HTERT RPE-1 (cell line): Measurements from ENCODE around the gene ZNF222.

Source experiments
- in situ Hi-C: fragments of 300-500 bp; cut with MboI; formaldehyde crosslinking; loops from 4 replicates; pipeline ENCODE4 v1.14.3; 2020; ENCODE audit warnings: low sequenced_read_pairs

The ZNF222 gene

DNA sequence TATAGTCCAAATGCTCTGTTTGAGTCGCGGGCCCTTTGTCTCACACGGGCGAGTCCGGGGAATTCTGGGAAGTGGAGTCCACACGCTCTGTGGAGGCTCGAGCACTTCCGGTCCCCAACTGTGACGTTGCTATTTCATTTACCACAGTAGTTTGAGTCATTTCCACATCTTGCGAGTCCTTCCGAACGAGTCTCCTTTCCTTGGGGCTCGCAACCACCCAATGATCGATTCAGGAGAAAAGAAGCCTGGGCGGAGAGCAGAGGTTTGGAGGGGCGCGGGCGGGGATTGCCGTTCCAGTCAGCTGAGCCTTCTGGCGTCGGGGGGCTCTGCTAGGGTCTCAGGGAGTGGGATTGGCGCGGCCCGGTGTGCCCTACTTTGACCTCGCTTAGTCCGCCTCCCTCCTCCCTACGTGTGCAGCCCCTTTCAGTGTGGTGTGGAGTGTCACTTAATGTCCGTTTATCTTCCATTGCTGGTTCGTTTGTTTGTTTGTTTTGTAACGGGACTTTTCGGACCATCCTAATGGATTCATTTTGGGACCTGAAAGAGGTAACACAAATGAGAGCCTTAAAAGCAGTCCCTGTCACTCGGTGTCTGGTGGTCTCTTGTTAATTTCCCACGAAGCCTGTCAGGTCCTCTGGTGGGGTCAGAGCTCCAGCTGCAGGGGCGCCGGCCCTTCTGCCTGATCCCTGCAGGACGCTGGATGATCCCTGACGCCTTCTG lies at the start of gene ZNF222:
ZNF222 (plus strand) TSS at position 163 of the 720 bp plus-strand sequence; CDS start at position 221, 58 bp downstream.
- in situ Hi-C loops: no loop called here

DNA sequence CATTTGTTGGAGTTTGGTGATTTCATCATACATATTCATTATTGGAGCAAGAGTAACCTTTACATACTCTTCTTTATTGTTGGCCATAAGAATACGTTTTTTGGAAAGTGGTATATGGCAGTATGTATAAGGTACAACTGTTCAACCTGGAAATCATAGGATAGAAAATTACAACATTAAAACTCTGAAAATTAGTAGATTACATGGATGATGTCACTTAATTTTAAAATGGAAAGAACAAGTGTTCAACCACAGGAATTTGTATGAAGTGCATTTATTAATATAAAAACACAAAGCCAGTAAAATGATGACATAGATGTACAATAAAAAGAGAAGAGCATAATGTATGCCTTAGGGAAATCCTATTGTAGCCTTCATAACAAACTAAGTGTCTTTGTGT lies 48.4 kb upstream of the ZNF222 start:
- in situ Hi-C loops: no loop called here

GRCh38 chr19:43983544-43983911 lies 41.7 kb upstream of the ZNF222 start:
- in situ Hi-C loops: no loop called here

GRCh38 chr19:43983912-43984686 lies 41.1 kb upstream of the ZNF222 start, which contains the start of gene ZNF155:
ZNF155 (plus strand) TSS chr19:43984188; CDS start chr19:43988544, 4,356 bp downstream.
- in situ Hi-C loops: no loop called here

- in situ Hi-C loops: no loop called here
These were observed 40.5 kb upstream of the ZNF222 start for GRCh38 chr19:43984687-43985000.

DNA sequence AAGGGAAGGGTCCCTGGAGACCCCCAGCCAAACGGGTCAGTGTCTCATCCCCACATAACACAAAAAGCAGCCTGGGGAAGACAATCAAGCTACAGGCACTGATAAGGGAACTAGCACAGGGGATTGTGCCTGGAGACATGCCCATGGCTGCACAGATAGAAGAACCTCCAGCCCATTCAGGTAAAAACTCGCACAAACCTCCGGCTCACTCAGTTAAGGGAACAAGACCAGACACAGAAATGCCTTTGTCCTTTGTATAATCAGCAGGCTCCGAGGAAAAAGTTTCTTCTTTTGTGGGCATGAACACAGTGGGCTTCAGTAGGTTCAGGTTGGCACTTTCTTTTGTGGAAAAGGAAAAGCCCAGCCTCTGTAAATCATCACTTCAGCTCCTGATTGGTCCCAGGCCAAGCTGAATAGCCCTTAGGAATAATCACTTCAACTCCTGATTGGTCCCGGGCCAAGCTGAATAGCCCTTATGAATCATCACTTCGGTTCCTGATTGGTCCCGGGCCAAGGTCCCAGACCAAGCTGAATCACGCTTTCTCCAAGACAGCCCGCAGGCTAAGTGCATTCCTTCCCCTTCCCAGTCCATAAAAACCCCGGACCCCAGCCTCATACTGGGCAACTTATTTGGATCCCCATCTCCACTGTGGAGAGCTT lies 27.4 kb upstream of the ZNF222 start:
- in situ Hi-C loops: no loop called here

DNA sequence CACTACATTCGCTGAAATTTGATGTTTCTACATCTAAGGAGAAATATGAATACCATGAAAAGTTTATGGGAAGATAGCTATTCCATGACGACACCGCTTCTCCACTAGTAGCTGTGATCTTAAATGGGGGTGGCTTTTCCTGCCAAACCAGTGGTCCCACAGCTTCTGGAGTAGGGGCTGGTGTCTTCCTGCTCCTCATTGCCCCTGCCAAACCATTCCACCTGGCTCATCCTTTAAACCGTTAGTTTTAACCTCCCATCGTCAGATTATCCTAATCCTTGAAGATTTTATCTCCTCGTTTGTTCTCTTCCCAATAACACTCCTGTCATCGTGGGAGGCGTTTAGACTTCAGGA lies 23.0 kb upstream of the ZNF222 start:
- in situ Hi-C loops: no loop called here

GRCh38 chr19:44002566-44003460 lies 22.4 kb upstream of the ZNF222 start, which contains the start of gene ZNF230:
ZNF230 (plus strand) TSS chr19:44002957; CDS start chr19:44007079, 4,122 bp downstream.
- in situ Hi-C loops: no loop called here

GRCh38 chr19:44003461-44004009 lies 21.6 kb upstream of the ZNF222 start:
- in situ Hi-C loops: no loop called here

DNA sequence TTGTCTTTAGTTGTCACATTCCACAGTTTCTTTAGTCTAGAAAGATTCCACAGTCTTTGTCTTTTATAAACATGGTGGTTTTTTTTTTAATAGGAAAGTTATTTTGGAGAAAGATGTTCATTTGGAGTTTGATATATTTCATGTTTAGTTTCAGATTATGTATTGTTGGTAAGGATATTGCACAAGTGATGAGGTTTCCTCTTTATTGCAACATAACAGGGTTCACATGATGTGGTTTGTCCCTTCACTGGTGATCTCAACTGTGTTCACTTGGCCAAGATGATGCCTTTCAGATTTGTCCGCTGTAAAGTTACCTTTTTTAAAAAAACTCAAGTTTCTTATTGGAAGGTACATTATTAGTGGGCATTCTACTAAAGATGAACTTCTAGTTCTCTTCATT lies 19.2 kb upstream of the ZNF222 start:
- in situ Hi-C loops: no loop called here

GRCh38 chr19:44007473-44007872 lies 17.7 kb upstream of the ZNF222 start:
- in situ Hi-C loops: no loop called here

DNA sequence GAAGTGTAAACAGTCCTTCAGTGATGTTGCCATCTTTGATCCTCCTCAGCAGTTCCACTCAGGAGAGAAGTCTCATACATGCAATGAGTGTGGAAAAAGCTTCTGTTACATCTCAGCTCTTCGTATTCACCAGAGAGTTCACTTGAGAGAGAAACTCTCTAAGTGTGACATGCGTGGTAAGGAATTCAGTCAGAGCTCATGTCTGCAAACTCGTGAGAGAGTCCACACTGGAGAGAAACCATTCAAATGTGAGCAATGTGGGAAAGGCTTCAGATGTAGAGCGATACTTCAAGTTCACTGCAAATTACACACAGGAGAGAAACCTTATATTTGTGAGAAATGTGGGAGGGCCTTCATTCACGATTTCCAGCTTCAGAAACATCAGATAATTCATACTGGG lies 14.7 kb upstream of the ZNF222 start:
- in situ Hi-C loops: no loop called here

DNA sequence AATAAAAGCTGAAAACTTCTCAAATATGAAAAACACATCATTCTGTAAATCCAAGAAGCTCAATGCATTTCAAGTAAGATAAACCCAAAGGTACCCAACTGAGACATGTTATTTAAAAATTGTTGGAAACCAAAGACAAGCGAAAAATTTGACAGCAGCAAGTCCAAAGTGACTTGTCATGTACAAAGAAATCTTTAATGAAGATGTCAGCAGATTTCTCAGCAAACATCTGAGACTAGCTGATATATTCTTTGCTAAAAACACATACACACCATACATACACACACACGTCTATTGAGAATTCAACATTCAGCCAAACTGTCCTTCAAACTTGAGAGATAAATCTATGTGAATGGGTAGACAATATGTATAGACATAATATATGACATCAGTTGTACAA lies 5.7 kb upstream of the ZNF222 start:
- in situ Hi-C loops: no loop called here

DNA sequence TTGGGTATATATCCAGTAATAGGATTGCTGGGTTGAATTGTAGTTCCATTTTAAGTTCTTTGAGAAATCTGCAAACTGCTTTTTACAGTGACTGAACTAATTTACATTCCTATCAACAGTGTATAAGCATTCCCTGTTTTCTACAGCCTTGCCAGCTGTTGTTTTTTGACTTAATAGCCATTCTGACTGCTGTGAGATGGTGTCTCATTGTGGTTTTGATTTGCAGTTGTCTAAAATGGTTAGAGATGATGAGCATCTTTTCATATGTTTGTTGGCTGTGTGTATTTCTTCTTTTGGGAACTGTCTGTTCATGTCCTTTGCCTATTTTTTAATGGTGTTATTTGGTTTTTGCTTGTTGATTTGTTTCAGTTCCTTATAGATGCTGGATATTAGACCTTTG lies 4.0 kb upstream of the ZNF222 start:
- in situ Hi-C loops: no loop called here

- in situ Hi-C loops: no loop called here
These were observed 321 bp upstream of the ZNF222 start for GRCh38 chr19:44024900-44025216.

DNA sequence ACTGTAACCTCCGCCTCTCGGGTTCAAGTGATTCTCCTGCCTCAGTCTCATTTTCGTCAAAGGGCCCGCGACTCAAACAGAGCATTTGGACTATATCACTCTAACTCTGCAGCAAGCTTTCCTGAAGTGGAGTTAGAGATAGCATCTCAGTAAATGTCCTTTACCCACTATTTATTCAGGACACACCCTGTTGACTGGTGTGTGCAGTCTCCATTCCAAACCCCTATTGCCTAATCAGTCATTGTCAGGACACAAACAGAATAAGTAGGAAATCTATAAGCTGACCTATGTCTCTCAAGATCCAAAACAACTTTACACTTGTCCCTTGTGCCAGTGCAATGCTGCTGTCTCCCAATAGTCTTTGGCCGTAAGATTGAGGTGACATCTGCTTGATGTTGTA lies 1.4 kb downstream of the ZNF222 start:
- in situ Hi-C loops: no loop called here

DNA sequence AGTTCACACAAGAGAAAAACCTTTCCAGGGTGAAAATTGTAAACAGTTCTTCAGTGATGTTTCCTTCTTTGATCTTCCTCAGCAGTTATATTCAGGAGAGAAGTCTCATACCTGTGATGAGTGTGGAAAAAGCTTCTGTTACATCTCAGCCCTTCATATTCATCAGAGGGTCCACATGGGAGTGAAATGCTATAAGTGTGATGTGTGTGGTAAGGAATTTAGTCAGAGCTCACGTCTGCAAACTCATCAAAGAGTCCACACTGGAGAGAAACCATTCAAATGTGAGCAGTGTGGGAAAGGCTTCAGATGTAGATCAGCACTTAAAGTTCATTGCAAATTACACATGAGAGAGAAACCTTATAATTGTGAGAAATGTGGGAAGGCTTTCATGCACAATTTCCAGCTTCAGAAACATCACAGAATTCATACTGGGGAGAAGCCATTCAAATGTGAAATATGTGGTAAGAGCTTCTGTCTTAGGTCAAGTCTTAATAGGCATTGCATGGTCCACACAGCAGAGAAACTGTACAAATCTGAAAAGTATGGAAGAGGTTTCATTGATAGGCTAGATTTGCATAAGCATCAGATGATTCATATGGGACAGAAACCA lies 6.9 kb downstream of the ZNF222 start:
- in situ Hi-C loops: no loop called here

DNA sequence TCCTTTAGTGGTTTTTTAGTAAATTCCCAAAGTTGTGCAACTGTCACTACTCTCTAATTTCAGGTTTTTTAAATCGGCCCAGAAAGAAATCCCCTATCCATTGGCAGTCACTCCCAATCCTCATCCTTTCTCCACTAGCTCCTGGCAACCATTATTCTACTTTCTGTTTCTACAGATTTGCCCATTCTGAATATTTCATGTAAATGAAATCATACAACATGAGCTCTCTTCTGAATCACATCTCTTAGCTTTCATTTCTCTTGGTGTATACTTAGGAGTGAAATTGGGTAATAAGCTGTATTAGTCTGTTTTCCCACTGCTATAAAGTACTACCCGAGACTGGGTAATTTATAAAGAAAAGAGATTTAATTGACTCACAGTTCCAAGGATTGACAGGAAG lies 17.0 kb downstream of the ZNF222 start:
- in situ Hi-C loops: no loop called here

- in situ Hi-C loops: no loop called here
These were observed 25.8 kb downstream of the ZNF222 start for GRCh38 chr19:44050740-44051649.
